Keratinocyte (primary cell): ENCODE measurements around the gene FGFBP2. TPM values are rescaled to one million over a fixed set of nuclear protein-coding genes. Genes with fewer than 3 reads are reported as not detected.

Experiments
- DNase-seq: peaks from one replicate; pipeline ENCODE4 v3.0.0-alpha.2; 2011; ENCODE audit warnings: low read depth, missing footprints, low spot score
- FAIRE-seq: peaks from 2 replicates; lab custom pipeline; 2011; peaks lifted over from hg19 to GRCh38; lab: Jason Lieb, UNC
- H2AFZ ChIP-seq: 2 replicates; pipeline ENCODE4 v1.6.0; 2012; ENCODE audit warnings: low read length, control low read depth, inconsistent platforms; ENCODE audit not compliant: control insufficient read depth
- H3K27ac ChIP-seq: 2 replicates; pipeline ENCODE4 v1.5.1; 2011; ENCODE audit warnings: low read length; ENCODE audit not compliant: control insufficient read depth, insufficient read depth
- H3K27me3 ChIP-seq: 3 replicates; pipeline ENCODE4 v1.6.0; 2011; ENCODE audit warnings: low read length; ENCODE audit not compliant: control insufficient read depth, insufficient read depth; ENCODE audit errors: extremely low read depth
- H3K36me3 ChIP-seq, 2 experiments: 2 replicates in 1 of 2; 3 replicates in 1 of 2; pipeline ENCODE4 v1.5.1; 2011; ENCODE audit warnings: low read length in 2 of 2, mild to moderate bottlenecking in 1 of 2; ENCODE audit not compliant: control insufficient read depth in 2 of 2, insufficient read depth in 2 of 2; ENCODE audit errors: extremely low read depth in 1 of 2
- H3K4me1 ChIP-seq: 3 replicates; pipeline ENCODE4 v1.5.1; 2011; ENCODE audit warnings: low read length; ENCODE audit not compliant: control insufficient read depth, insufficient read depth; ENCODE audit errors: extremely low read depth
- H3K4me2 ChIP-seq: 3 replicates; pipeline ENCODE4 v1.6.0; 2011; ENCODE audit warnings: low read depth, low read length; ENCODE audit not compliant: control insufficient read depth, insufficient read depth; ENCODE audit errors: extremely low read depth
- H3K4me3 ChIP-seq, 3 experiments: fragments of 200-600 bp in 1 of 3; sonication (generic) in 1 of 3; 2 replicates in 2 of 3; 3 replicates in 1 of 3; pipeline ENCODE4 v1.5.1; 2011 to 2016; ENCODE audit warnings: low read length in 3 of 3, mild to moderate bottlenecking in 3 of 3, control low read depth in 2 of 3, inconsistent platforms in 1 of 3, low read depth in 1 of 3, mixed read lengths in 1 of 3, mixed run types in 1 of 3, moderate library complexity in 1 of 3; ENCODE audit not compliant: control insufficient read depth in 2 of 3, insufficient read depth in 2 of 3; ENCODE audit errors: extremely low read depth in 1 of 3
- H3K79me2 ChIP-seq: 2 replicates; pipeline ENCODE4 v1.6.0; 2012; ENCODE audit warnings: low read length; ENCODE audit not compliant: control insufficient read depth, insufficient read depth
- H3K9ac ChIP-seq: 3 replicates; pipeline ENCODE4 v1.6.0; 2011; ENCODE audit warnings: low read length; ENCODE audit not compliant: control insufficient read depth, insufficient read depth; ENCODE audit errors: extremely low read depth
- H3K9me1 ChIP-seq: 3 replicates; pipeline ENCODE4 v1.6.0; 2011; ENCODE audit warnings: low read length; ENCODE audit not compliant: control insufficient read depth, insufficient read depth; ENCODE audit errors: extremely low read depth
- H3K9me3 ChIP-seq: 2 replicates; pipeline ENCODE4 v1.5.1; 2012; ENCODE audit warnings: low read depth, low read length; ENCODE audit not compliant: control insufficient read depth
- H4K20me1 ChIP-seq: 3 replicates; pipeline ENCODE4 v1.6.0; 2011; ENCODE audit warnings: low read length; ENCODE audit not compliant: control insufficient read depth, insufficient read depth; ENCODE audit errors: extremely low read depth
- EZH2 ChIP-seq: IDR thresholded peaks from one replicate; pipeline ENCODE4 v1.6.1; 2012; ENCODE audit warnings: inconsistent platforms, mild to moderate bottlenecking, low read length, moderate library complexity
- dilution Hi-C: fragments of 300-500 bp; cut with MboI; formaldehyde crosslinking; loops from one replicate; pipeline ENCODE4 v1.7.0; 2020; ENCODE audit warnings: low sequenced_read_pairs; ENCODE audit not compliant: extremely low pct_ligation_motif_present
- polyA plus RNA-seq, 5 experiments: library from polyadenylated mRNA; depleted of rRNA in 3 of 5; stranded (reverse) in 3 of 5; stranded (forward) in 1 of 5; unstranded in 1 of 5; fragments of >200 nt; gene quantifications; 1 replicate in 1 of 5; 2 replicates in 3 of 5; 3 replicates in 1 of 5; pipeline versions ENCODE4 v1.2.1 to v1.2.3, GENCODE V29; 2011 to 2012; ENCODE audit warnings: missing spikeins in 2 of 5, low read depth in 1 of 5, low replicate concordance in 1 of 5
- TF ChIP-seq, protein P1 (sequence below), 3 experiments: IDR thresholded peaks in 1 of 3; conservative IDR thresholded peaks in 1 of 3; optimal IDR thresholded peaks in 1 of 3; 2 replicates in 2 of 3; 3 replicates in 1 of 3; pipeline versions ENCODE3 to v1.5.1; 2011; ENCODE audit warnings: low read length in 3 of 3, mild to moderate bottlenecking in 3 of 3, moderate library complexity in 2 of 3, control low read depth in 1 of 3, inconsistent platforms in 1 of 3; ENCODE audit not compliant: insufficient read depth in 2 of 3; ENCODE audit errors: extremely low read depth in 1 of 3

The FGFBP2 gene
- polyA plus RNA-seq, 1 donor (not counting 4 experiments of a cell fraction or from before 2014, with no cell fraction given) = not detected

GRCh38 chr4:15925830-15926229 lies 37.1 kb downstream of the FGFBP2 start:
- no peaks in the 10 kb centered on the region for H3K79me2 ChIP-seq
- H3K27ac ChIP-seq = no peak overlapping the region
- H2AFZ ChIP-seq = no peak overlapping the region
- dilution Hi-C loops = no loop called here
- DNase-seq = no peak
- no peak overlapping the region for H3K4me3 ChIP-seq
- no peaks in the 10 kb centered on the region for H3K9me1 ChIP-seq
- H3K36me3 ChIP-seq = peaks cover 0 to 4% of the 10 kb centered on the region in 2 experiments
- TF ChIP-seq, protein P1, sequence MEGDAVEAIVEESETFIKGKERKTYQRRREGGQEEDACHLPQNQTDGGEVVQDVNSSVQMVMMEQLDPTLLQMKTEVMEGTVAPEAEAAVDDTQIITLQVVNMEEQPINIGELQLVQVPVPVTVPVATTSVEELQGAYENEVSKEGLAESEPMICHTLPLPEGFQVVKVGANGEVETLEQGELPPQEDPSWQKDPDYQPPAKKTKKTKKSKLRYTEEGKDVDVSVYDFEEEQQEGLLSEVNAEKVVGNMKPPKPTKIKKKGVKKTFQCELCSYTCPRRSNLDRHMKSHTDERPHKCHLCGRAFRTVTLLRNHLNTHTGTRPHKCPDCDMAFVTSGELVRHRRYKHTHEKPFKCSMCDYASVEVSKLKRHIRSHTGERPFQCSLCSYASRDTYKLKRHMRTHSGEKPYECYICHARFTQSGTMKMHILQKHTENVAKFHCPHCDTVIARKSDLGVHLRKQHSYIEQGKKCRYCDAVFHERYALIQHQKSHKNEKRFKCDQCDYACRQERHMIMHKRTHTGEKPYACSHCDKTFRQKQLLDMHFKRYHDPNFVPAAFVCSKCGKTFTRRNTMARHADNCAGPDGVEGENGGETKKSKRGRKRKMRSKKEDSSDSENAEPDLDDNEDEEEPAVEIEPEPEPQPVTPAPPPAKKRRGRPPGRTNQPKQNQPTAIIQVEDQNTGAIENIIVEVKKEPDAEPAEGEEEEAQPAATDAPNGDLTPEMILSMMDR (optimal IDR thresholded peaks at IDR 0.05 in 1 of 3, IDR thresholded peaks at IDR 0.05 in 1 of 3, conservative IDR thresholded peaks at IDR 0.05 in 1 of 3; ENCODE audit: extremely low read depth in 1 of 3, insufficient read depth in 2 of 3, low read length in 3 of 3) = no peak
- TF ChIP-seq EZH2 = no peak
- H3K4me2 ChIP-seq = no peak overlapping the region
- peaks cover 22% of the 10 kb centered on the region for H3K4me1 ChIP-seq
- no peak overlapping the region for H3K9ac ChIP-seq
- H4K20me1 ChIP-seq = no peaks in the 10 kb centered on the region
- no peaks in the 10 kb centered on the region for H3K27me3 ChIP-seq
- no peaks in the 10 kb centered on the region for H3K9me3 ChIP-seq
- FAIRE-seq = peak; percentile 64

DNA sequence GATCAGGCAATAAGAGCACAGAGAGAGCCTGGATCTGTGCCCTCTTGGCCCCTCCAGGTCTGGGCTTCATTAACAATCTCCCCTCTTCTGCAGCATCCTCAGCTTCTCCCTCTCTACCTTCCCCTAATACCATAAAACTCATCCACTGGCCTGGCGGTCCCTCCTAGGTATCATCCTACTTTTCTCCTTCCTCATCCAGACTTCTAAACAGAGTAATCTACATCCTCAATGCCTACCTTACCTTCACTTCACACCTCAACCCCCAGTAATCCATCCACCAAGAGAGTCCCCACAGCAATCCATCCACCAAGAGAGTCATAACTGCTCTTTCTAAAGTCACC lies 41.4 kb downstream of the FGFBP2 start:
- peaks cover 2 to 8% of the 10 kb centered on the region in 2 experiments for H3K36me3 ChIP-seq
- no peak overlapping the region for H3K9ac ChIP-seq
- no peak for TF ChIP-seq EZH2
- TF ChIP-seq, protein P1 (optimal IDR thresholded peaks at IDR 0.05 in 1 of 3, IDR thresholded peaks at IDR 0.05 in 1 of 3, conservative IDR thresholded peaks at IDR 0.05 in 1 of 3; ENCODE audit: extremely low read depth in 1 of 3, insufficient read depth in 2 of 3, low read length in 3 of 3) = no peak
- H3K79me2 ChIP-seq = no peaks in the 10 kb centered on the region
- H3K4me3 ChIP-seq = no peak overlapping the region
- dilution Hi-C loops = no loop called here
- FAIRE-seq (no peak), DNase-seq (no peak)
- H4K20me1 ChIP-seq = no peaks in the 10 kb centered on the region
- H3K4me2 ChIP-seq = peak overlapping the region; percentile 3
- H2AFZ ChIP-seq = no peak overlapping the region
- no peaks in the 10 kb centered on the region for H3K27me3 ChIP-seq
- no peaks in the 10 kb centered on the region for H3K9me1 ChIP-seq
- no peaks in the 10 kb centered on the region for H3K9me3 ChIP-seq
- peak overlapping the region; percentile 84 for H3K27ac ChIP-seq
- peaks cover 59% of the 10 kb centered on the region for H3K4me1 ChIP-seq
